GM18858 (cell line): ENCODE results near the gene CCSER2.

Experiments
- ATAC-seq: cut with Tn5 transposase; IDR thresholded peaks from one replicate; pipeline ENCODE4 v1.9.1; 2021; ENCODE audit not compliant: unreplicated experiment

Gene CCSER2

DNA sequence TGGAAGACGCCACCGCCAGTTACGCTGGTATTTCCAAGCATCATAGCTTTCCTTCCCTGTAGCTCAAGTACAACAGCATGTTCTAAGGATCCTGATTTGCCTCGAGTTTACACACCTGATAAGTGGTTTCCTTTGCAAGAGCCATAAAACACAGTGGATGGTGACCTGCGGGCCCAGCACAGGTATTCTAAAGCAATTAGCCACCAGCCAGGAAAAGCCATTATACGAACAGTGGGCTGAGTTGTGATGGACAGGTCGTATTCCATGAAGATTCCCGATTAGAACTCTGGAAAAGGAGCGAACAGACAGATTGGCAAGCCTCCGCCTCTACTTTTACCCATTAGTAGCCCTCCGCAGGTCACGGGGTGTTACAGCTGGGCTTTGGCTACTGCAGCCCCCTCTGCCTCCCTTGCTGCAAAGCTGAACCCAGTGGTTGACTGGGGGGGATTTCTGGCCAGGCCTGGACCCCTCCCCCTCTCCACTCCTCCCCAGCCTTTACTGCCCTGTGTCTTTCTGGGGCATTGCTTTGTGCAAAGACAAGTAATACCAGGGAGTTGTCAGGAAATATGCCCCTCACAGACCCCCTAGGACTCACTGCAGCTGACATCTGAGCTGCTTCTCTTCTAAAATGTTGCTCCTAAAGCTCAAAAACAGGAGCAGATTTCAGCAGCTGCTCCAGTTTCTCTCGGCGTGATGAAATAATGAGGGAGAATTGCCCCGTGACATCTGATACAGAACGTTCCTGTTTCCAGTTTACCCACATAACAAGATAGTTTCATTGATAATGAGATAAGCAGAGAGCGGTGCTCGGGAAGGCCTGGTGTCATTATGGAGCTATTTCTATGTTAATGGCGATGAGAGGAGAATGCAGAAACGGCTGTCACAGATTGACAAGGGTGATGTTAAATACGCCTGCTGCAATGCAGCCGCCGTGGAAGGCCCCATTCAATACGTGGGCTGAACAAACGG is 214.4 kb downstream of the CCSER2 start:
- no peak for ATAC-seq

DNA sequence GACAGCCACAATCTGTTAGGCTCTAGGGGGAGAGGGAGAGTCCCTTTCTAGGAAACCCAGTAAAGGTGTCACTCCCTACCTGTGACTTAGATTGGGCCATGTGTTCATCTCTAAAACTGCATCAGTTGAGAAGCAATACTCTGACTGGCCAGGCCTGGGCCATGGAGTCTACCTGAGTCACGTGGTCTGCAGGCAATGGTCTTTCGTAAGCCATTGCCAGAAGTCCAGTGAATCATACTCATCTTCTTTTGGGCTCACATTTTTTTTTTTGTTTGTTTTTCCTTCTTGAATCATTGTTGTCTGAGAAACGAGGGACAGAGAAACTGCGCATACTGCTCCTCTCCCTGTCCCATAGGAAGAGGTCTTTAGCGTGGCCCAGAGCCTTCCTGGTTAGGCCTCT is 215.6 kb downstream of the CCSER2 start:
- ATAC-seq = no peak

DNA sequence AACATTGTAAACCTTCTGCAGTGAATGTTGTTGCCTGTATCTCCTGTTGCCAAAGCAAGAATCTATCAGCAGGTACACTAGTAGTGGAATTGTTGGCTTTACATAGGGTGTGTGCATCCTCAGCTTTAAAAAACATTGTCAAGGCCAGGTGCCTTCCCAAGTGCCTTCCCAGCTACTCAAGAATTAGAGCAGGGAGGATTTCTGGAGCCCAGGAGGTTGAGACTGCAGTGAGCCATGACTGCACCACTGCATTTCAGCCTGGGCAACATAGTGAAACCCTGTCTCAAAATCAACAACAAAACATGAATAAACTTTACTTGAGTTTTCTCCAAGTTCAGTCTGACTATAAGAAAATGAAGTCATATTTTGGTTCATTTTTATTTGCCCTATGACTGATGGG is 217.3 kb downstream of the CCSER2 start:
- no peak for ATAC-seq

DNA sequence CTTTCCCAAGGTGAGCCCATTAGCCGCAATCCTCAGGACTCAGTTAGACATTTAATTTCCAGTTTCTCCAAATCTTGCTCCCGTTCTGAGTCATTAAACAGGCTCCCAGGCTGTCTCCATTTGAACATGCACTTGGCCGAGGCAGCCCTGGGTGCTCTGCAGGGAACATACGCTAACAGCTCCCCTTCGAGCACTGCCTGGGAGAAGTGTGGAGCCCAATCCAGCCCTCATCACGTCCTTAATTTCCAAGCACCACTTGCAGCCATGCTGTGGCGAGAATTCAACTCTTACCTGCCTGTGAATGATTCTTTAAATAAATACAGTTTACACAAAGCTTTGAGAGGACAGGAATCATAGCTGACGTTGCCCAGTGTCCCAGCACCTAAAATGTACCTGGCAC is 218.2 kb downstream of the CCSER2 start:
- no peak for ATAC-seq

DNA sequence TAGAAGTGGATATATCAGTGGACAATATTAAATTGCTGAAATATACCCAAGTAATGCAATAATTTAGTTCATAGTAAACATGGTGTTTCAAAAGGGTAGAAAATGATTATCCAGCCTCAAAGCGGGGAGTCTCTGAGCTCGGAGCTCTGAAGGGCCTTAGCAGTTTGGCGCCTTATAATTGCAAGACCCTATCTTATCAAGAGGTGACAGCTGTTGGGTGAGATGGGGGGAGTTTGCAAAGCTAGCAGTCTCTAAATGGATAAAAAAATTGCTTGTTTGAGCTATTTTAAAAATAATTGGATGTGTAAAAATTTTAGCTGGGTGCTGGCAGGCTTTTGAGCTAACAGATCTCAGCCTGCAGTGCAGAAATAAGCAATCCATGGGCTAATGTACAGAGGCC is 219.2 kb downstream of the CCSER2 start:
- no peak for ATAC-seq

DNA sequence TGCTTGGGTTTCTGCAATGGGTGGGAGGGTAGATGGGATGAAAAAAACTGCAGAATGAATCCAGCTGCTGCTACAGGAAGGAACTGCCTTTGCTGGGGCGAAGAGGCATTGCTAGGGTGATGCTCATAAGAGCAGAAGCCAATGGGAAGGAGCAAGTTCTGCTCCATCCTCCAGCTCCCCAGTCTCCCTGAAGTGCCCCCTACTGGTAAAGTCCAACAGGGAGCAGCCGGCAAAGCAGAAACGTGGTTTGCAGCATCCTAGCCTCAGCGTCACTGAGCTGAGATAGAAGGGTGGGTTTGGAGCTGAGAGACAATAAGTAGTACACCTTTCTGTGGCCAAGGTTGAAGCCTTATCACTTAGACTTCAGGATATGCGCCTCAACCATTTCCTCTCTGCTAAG is 220.5 kb downstream of the CCSER2 start:
- no peak for ATAC-seq

DNA sequence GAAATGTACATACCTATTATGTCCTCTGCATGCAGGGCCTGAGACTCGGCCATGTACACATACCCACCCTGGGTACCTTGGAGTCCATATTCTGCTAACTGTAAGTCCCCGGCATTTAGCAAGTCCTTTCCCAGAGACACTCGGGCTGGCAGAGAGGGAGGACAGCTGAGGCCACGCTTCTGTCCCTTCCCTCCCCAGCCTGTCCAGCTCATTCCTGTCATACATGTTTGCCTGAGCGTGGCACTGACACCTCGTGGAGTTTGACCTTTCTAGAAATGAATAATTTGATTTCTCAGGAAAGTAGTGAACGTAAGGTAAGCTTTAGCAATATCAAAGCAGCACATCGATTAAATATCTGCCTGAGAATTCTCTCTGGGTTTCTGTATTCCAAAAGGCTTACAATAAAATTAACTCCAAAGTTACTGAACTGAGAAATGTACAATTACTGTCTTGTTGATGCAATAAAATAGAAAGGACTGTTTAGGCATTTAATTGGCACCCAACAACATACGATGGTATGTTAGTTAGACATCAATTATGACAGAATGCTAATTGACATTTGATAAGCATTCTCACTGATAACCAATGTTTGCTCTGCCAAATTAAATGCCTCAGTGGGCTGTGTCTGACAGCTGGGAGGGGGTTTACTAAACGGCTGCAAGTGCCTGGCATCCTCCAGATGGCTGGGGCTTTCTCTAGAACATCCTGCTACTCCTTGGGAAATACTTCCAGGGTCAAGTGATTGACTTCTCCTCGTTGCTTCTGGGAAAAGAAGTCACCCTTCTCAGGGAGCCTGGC is 221.2 kb downstream of the CCSER2 start:
- no peak for ATAC-seq

DNA sequence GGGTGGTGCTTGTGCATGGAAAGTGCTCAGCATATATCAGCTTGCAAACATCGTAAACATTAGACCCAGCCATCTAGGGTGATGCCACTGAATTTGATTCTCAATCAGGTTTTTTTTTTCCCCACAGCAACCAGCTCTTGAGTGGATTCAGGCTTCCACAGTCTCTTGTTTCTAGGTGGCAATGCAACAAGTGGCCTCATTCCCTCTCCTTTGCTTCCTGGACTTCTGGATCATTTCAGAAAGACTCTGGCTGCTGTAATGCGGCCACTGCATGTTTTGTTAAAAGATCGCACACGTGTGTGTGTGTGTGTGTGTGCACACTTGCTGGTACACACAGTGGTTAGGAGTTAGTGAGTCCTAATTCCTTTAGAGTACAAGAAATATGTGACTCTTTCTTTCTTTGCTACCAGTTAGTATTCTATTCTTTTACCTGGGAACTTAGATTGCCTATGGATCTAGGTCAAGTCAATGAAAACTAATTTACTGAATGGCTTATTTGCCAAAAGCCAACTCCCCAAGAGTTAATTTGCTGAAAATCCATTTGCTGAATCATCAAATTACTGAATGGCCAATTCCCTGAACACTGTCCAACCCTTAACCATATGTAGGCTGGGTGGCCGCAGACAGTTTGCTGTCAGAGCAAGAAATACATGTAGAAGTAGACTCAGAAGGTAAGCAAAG is 222.5 kb downstream of the CCSER2 start:
- no peak for ATAC-seq

DNA sequence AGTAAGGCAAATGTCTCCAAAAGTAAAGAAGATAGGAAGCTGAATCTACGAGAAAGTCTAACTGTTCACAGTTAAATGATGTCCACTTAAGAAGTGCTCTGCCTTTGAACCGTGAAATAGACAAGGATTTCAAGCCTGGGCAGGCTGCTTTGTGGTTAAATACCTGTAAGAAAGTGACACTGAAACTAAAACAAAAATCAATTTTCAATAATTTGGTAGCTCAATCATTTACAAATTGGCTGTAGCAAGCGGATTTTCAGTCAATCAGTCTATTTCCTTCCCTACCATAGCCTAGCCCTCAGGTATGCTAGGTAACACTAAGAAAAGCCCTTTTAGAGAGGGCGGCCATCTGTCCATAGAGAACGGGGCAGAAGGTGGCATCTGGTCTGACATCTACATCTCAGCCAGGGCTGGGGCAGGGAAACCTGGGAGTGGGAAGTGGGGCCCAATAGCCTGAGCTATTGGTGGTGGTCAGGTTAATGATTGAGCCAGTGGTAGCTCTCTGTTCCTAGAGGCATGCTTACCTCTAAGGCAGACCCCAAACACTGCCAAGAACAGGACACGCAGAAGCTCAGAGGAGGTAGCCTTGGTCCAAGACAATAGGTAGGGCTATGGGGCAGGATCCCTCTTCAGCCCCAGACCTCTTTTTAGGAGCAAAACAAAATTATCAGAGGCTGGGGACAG is 223.2 kb downstream of the CCSER2 start:
- no peak for ATAC-seq

DNA sequence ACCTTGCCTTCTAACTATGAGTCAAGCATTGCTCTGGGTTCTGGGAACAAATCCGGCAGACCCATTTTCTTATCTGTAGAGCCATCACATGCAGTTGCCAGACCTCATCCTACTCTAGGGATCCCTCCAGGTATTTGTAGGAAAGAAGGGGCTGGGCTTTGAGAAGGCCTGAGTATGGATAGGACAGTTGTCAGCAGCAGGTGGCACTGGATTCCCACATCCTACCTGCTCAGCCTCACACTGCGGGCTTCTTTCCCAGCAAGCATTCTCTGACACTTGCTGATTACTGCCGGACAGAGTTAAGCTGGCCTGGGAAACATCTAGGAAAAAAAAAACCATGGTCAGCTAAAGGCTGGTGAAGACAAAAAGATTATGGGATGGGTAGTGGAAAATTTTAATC is 224.1 kb downstream of the CCSER2 start:
- ATAC-seq = no peak

DNA sequence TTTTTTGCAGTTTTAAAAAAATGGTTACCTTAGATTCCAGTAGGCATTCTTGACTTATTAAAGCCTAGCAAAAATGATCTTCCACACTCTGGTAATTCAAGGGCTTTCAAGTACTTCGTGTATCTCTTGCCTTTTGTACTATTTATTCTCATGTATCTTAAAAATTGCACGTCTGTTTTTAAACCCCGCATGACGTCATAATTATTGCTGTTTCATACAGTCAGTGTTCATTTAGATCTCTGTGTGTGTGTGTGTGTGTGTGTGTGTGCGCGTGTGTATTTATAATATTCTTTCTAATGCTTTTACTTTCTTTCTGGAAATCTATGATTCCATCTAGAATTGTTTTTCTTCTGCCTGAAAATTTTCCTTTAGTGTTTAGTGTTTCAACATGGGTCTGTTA is 234.2 kb downstream of the CCSER2 start:
- no peak for ATAC-seq

DNA sequence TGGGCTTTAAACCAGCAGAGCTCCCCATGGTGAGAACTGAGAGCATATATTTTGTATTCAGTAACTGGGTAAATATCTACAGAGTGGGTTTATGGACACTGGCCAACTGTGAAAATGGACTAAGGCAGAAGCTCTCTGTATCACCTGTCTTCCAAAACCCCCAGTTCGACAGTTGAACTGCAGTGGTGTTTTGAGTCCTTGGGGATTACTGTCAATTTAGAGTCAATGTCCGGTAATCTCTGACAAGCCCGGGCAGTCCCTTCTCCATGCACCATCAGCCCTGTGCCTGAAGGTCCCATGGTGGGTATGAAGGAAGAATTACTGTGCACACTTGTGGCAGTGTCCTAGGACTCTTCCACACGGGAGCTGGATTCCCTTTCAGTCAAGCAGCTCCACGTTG is 235.0 kb downstream of the CCSER2 start:
- ATAC-seq = peak; percentile 68

DNA sequence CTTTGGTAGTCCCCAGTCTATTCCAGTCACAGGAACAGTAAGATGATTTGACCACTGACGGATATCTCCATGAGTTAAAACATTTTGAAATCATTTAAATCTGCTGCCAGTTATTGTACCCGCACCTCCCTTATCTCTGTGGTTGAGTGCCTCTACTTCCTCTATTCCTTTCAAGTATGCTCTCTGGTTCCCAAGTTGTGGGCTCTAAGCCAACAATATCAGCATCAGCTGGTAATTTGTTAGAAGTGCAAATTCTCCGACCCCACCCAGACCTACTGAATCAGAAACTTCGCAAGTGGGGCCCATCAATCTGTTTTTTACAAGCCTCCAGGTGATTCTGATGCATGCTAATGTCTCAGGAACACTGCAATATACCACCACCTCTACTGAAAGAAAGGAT is 235.5 kb downstream of the CCSER2 start:
- ATAC-seq = peak; percentile 61

DNA sequence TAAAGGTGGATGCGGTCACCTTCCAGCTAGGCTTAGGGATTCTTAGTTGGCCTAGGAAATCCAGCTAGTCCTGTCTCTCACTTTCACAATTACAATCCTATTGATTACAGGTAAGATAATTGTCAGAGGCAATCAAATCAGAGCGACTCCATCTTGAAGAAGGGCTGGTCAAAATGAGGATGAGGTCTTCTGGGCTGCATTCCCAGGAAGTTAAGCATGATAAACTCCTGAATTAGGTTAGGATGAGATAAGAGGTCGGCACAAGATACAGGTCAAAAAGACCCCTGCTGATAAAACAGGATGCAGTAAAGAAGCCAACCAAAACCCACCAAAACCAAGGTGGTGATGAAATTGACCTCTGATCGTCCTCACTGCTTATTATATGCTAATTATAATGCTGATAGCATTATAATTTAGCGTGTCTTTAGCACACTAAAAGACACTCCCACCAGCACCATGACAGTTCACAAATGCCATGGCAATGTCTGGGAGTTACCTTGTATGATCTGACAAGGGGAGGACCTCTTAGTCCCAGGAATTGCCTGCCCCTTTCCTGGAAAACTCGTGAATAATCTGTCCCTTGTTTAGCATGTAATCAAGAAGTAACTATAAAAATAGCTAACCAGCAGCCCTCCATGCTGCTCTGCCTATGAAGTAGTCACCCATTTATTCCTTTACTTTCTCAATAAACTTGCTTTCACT is 237.6 kb downstream of the CCSER2 start:
- no peak for ATAC-seq

DNA sequence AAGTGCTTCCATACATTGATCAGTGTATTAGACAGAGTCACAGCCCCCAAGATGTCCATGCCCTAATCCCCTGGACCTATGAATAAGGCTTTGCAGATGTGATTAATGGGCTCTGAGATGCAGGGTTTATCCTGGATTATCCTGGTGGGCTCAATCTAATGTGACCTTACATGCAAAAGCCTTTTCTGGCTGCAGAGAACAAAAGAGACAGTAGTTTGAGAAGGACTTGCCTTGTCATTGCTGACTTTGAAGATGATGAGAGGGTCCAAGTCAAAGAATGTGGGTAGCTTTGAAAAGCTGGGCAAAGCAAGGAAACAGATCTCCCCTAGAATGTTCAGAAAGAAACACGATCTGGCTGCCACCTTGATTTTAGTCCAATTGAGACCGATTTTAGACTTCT is 238.7 kb downstream of the CCSER2 start:
- no peak for ATAC-seq
